ENCODE results near the gene ALDH1A3.
A peak's percentile ranks its signal among the peaks of the same experiment; 100 is the strongest.
"Not testable (repeated sequence)": the region's sequence is repeated elsewhere in the genome, so short reads cannot be mapped to it uniquely, and the experiment has no call there.

ALDH1A3 gene

GRCh38 chr15:100879464-100880138, at the start of gene ALDH1A3:
Gene ALDH1A3 (plus strand): TSS chr15:100879831. CDS start chr15:100879908, 77 bp downstream.
- DNase-seq = no peak

GRCh38 chr15:100831467-100831866, 48.2 kb upstream of the ALDH1A3 start:
- no peak for DNase-seq

- DNase-seq = no peak
Observed at GRCh38 chr15:100832149-100832942, 47.3 kb upstream of the ALDH1A3 start.

- no peak for DNase-seq
Observed at GRCh38 chr15:100833417-100834389, 45.9 kb upstream of the ALDH1A3 start.

- DNase-seq = no peak
Observed at GRCh38 chr15:100834731-100835130, 44.9 kb upstream of the ALDH1A3 start.

GRCh38 chr15:100835636-100836035, 44.0 kb upstream of the ALDH1A3 start:
- no peak for DNase-seq

GRCh38 chr15:100836501-100836900, 43.1 kb upstream of the ALDH1A3 start:
- no peak for DNase-seq

GRCh38 chr15:100841426-100841825, 38.2 kb upstream of the ALDH1A3 start:
- no peak for DNase-seq

GRCh38 chr15:100842756-100843730, 36.6 kb upstream of the ALDH1A3 start:
- DNase-seq = no peak

- no peak for DNase-seq
Observed at GRCh38 chr15:100844167-100844566, 35.5 kb upstream of the ALDH1A3 start.

- DNase-seq = no peak
Observed at GRCh38 chr15:100844778-100845177, 34.9 kb upstream of the ALDH1A3 start.

- DNase-seq = no peak
Observed at GRCh38 chr15:100847194-100847593, 32.4 kb upstream of the ALDH1A3 start.

- peak; percentile 52 to 60 for DNase-seq
Observed at GRCh38 chr15:100849021-100849854, 30.4 kb upstream of the ALDH1A3 start.

GRCh38 chr15:100849855-100850218, 29.8 kb upstream of the ALDH1A3 start:
- no peak for DNase-seq

GRCh38 chr15:100851428-100852015, 28.1 kb upstream of the ALDH1A3 start:
- not testable (repeated sequence) for DNase-seq

- DNase-seq = no peak
Observed at GRCh38 chr15:100852630-100853029, 27.0 kb upstream of the ALDH1A3 start.

GRCh38 chr15:100853676-100854440, 25.8 kb upstream of the ALDH1A3 start:
- DNase-seq = no peak

- DNase-seq = no peak
Observed at GRCh38 chr15:100856867-100857266, 22.8 kb upstream of the ALDH1A3 start.

GRCh38 chr15:100858294-100858693, 21.3 kb upstream of the ALDH1A3 start:
- DNase-seq = no peak
